ENCODE measurements around the gene NRIP2. TPM values are rescaled to one million over a fixed set of nuclear protein-coding genes. Genes with fewer than 3 reads are reported as not detected.

The NRIP2 gene
- total RNA-seq, 1 donor, result not detected

DNA sequence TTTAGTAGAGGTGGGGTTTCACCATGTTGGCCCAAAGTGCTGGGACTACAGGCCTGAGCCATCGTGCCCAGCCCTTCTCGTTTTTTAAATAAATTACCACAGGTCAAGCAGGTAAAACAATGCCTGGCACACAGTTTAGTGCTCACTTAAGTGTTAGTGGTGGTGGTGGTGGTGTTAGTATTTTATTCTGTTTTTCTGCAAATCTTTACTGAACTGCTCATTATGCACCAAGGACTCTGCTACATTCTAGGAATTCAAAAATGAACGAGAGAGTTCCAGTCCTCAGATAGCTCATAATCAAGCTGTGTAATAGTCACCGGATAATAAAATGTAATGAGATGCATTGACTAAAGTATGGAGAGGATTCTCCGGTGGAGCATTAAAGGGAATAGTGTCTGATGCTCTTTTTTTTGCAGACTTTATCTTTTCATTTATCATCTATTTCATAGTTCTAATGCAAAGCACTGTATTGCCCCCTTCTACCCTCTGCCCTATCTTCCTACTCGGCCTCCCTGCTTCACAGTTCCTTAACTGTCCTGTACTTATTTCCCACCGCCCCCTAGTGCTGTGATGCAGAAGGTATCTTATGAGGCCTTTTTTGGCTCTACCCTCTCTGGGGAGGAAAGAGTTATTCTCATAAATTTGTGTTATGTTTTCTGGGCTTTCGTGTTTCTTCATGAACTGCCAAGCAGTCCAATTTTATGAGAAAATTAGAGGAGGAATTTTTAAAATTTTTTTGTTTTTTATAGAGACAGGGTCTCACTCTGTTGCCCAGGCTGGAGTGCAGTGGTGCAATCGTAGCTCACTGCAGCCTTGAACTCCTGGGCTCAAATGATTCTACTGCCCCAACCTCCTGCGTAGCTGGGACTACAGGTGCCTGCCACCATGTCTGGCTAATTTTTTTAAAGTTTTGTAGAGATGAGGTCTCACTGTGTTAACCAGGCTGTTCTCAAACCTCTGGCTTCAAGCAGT is 21.3 kb downstream of the NRIP2 start:
- DNase-seq (ENCODE audit: insufficient read length, low spot score, missing footprints), result peak; percentile 86
- Histone ChIP-seq H4K20me1 (ENCODE audit: insufficient read depth, low read length) (no peaks in the 10 kb centered on the region), H3K27ac (ENCODE audit: low read depth, low read length) (peak overlapping the region; percentile 92), H3K4me2 (ENCODE audit: insufficient read depth, low read length) (peak overlapping the region; percentile 98), H3K36me3 (ENCODE audit: insufficient read depth, low read length) (peaks cover 14% of the 10 kb centered on the region), H3K9me3 (ENCODE audit: low read depth, low read length) (no peaks in the 10 kb centered on the region), H2AFZ (ENCODE audit: low read length) (peak overlapping the region; percentile 98), H3K4me1 (ENCODE audit: insufficient read depth, low read length) (peaks cover 11% of the 10 kb centered on the region), H3K27me3 (ENCODE audit: insufficient read depth, low read length) (no peaks in the 10 kb centered on the region), H3K4me3 (ENCODE audit: insufficient read depth, low read length) (peak overlapping the region; percentile 86), H3K79me2 (ENCODE audit: insufficient read depth, low read length) (peaks cover 31% of the 10 kb centered on the region)
- TF ChIP-seq, protein P1, sequence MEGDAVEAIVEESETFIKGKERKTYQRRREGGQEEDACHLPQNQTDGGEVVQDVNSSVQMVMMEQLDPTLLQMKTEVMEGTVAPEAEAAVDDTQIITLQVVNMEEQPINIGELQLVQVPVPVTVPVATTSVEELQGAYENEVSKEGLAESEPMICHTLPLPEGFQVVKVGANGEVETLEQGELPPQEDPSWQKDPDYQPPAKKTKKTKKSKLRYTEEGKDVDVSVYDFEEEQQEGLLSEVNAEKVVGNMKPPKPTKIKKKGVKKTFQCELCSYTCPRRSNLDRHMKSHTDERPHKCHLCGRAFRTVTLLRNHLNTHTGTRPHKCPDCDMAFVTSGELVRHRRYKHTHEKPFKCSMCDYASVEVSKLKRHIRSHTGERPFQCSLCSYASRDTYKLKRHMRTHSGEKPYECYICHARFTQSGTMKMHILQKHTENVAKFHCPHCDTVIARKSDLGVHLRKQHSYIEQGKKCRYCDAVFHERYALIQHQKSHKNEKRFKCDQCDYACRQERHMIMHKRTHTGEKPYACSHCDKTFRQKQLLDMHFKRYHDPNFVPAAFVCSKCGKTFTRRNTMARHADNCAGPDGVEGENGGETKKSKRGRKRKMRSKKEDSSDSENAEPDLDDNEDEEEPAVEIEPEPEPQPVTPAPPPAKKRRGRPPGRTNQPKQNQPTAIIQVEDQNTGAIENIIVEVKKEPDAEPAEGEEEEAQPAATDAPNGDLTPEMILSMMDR (IDR thresholded peaks at IDR 0.05; ENCODE audit: extremely low read depth, low read depth, low read length), result peak; percentile 77

DNA sequence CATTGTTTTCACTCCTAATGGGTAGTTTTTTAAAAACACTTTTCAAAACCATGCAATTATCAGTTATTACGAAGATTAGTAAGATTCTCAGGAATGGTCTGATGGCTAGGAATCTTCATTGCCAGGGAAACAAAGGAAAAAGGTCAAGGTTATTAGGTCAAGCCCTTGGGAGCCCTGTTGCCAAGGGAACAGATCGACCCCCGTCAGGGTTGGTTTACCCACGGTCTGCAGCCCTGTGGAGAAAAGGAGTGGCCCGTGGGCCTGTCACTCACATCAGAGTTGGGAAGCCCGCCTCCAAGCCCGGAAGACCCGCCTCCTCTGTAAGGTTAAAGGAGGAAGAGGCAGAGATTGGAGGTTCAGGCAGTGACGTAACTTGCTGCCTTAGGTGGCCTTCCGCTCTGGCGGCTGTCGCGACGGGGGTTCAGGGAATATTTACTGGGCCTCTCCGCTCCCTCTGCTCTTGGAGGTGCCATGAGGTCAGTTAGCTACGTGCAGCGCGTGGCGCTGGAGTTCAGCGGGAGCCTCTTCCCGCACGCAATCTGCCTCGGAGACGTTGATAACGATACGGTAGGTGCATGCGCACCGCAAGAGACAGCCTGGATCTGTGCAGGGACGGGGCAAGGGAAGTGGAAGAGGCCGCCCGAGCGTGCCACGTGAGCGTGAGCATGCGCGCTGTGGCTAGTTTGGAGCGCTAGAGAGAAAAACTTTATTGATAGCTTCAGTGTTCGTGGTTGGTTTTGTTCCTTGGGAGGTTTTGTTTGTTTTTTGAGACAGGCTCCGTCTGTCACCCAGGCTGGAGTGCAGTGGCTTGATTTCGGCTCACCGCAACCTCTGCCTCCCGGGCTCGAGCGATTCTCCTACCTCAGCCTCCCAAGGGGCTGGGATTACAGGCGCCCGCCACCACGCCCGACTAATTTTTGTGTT is 22.3 kb downstream of the NRIP2 start, which contains the start of gene ITFG2:
TSS of gene ITFG2 (plus strand) at position 379 of the 924 bp plus-strand sequence. CDS start at position 472, 93 bp downstream.
- peaks cover 31% of the 10 kb centered on the region for H3K79me2 ChIP-seq (ENCODE audit: insufficient read depth, low read length)

DNA sequence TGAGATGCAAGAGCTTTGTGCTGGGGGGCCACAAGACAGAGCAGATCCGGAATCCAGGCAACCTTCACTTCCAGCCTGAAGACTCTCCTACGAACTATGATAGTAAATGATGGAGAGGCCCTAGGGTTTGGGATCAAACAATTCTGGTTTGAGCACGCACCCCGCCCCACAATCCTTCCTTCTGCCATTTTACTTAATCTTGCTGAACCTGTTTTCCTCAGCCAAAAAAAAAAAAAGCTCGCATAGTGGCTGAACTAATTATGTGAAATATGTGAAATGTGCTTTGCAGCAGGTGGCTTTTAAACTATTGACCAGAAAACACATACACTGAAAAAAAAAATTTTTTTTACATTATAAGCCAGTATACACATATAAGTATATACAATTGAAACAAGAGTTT is 23.0 kb downstream of the NRIP2 start:
- H3K36me3 ChIP-seq (ENCODE audit: insufficient read depth, low read length), result no peaks in the 10 kb centered on the region
- peak overlapping the region; percentile 98 for H2AFZ ChIP-seq (ENCODE audit: low read length)
- H3K9me3 ChIP-seq (ENCODE audit: low read depth, low read length), result no peaks in the 10 kb centered on the region
- peaks cover 11% of the 10 kb centered on the region for H3K4me1 ChIP-seq (ENCODE audit: insufficient read depth, low read length)
- peak overlapping the region; percentile 92 for H3K27ac ChIP-seq (ENCODE audit: low read depth, low read length)
- DNase-seq (ENCODE audit: insufficient read length, low spot score, missing footprints), result no peak
- peak overlapping the region; percentile 86 for H3K4me3 ChIP-seq (ENCODE audit: insufficient read depth, low read length)
- no peaks in the 10 kb centered on the region for H4K20me1 ChIP-seq (ENCODE audit: insufficient read depth, low read length)
- no peaks in the 10 kb centered on the region for H3K27me3 ChIP-seq (ENCODE audit: insufficient read depth, low read length)
- TF ChIP-seq, protein P1 (IDR thresholded peaks at IDR 0.05; ENCODE audit: extremely low read depth, low read depth, low read length), result no peak
- H3K4me2 ChIP-seq (ENCODE audit: insufficient read depth, low read length), result peak overlapping the region; percentile 98
- peaks cover 28% of the 10 kb centered on the region for H3K79me2 ChIP-seq (ENCODE audit: insufficient read depth, low read length)

More for the DNA sequence above, 22.3 kb downstream of the NRIP2 start, which contains the start of gene ITFG2:
- Histone ChIP-seq H3K27me3 (ENCODE audit: insufficient read depth, low read length) (no peaks in the 10 kb centered on the region), H3K4me3 (ENCODE audit: insufficient read depth, low read length) (peak within 1 kb of the TSS; percentile 86), H3K9me3 (ENCODE audit: low read depth, low read length) (no peaks in the 10 kb centered on the region), H3K27ac (ENCODE audit: low read depth, low read length) (peak within 1 kb of the TSS; percentile 92), H3K4me1 (ENCODE audit: insufficient read depth, low read length) (peaks cover 11% of the 10 kb centered on the region), H3K4me2 (ENCODE audit: insufficient read depth, low read length) (peak within 1 kb of the TSS; percentile 98), H3K36me3 (ENCODE audit: insufficient read depth, low read length) (peaks cover 5% of the 10 kb centered on the region), H2AFZ (ENCODE audit: low read length) (peak within 1 kb of the TSS; percentile 98), H4K20me1 (ENCODE audit: insufficient read depth, low read length) (no peaks in the 10 kb centered on the region)
- TF ChIP-seq, protein P1 (IDR thresholded peaks at IDR 0.05; ENCODE audit: extremely low read depth, low read depth, low read length), result no peak
- peak; percentile 96 for DNase-seq (ENCODE audit: insufficient read length, low spot score, missing footprints)

Measured in osteoblast (primary cell).